HepG2 (cell line): Measurements from ENCODE around the gene RHO. TPM values are rescaled to one million over a fixed set of nuclear protein-coding genes. Genes with fewer than 3 reads are reported as not detected.

Source experiments
- BRCA1 ChIP-seq: sonication (generic); formaldehyde crosslinking; IDR thresholded peaks from 2 replicates; pipeline ENCODE4 v1.4.0; 2020; ENCODE audit warnings: missing genetic modification reagents
- CBX2 ChIP-seq, 2 experiments: fragments of 200-600 bp in 1 of 2; sonication (generic); formaldehyde crosslinking in 1 of 2; IDR thresholded peaks; 2 replicates each; pipeline versions ENCODE4 v1.7.0 to v1.8.1; 2018 to 2022; ENCODE audit warnings: low read depth in 2 of 2, low read length in 1 of 2, mild to moderate bottlenecking in 1 of 2, missing genetic modification reagents in 1 of 2
- FOSL1 ChIP-seq: sonication (generic); formaldehyde crosslinking; IDR thresholded peaks from 2 replicates; pipeline ENCODE4 v1.9.0; 2021; ENCODE audit warnings: missing genetic modification reagents, borderline replicate concordance
- GATAD2A ChIP-seq: IDR thresholded peaks from 2 replicates; pipeline ENCODE4 v1.6.1; 2016
- HNF4A ChIP-seq: sonication (generic); formaldehyde crosslinking; IDR thresholded peaks from 2 replicates; pipeline ENCODE4 v1.4.0; 2020; ENCODE audit warnings: missing genetic modification reagents
- IKZF5 ChIP-seq: IDR thresholded peaks from 2 replicates; pipeline ENCODE4 v1.6.1; 2018; ENCODE audit warnings: missing genetic modification reagents, mild to moderate bottlenecking, missing compliant biosample characterization
- MAZ ChIP-seq, 2 experiments: sonication (generic) in 1 of 2; formaldehyde crosslinking in 1 of 2; IDR thresholded peaks; 2 replicates each; pipeline versions ENCODE4 v1.5.0 to v1.6.1; 2012 to 2020; ENCODE audit warnings: low read depth in 2 of 2, mild to moderate bottlenecking in 2 of 2, borderline replicate concordance in 1 of 2, improper control_type of control experiment in 1 of 2, low read length in 1 of 2, missing genetic modification reagents in 1 of 2, moderate library complexity in 1 of 2
- NFKB2 ChIP-seq: sonication (generic); formaldehyde crosslinking; IDR thresholded peaks from 2 replicates; pipeline ENCODE4 v1.4.0; 2020; ENCODE audit warnings: missing genetic modification reagents, borderline replicate concordance
- RBM22 ChIP-seq: fragments of 200-400 bp; formaldehyde crosslinking; optimal IDR thresholded peaks from 2 replicates; pipeline ENCODE3; 2017; ENCODE audit warnings: mild to moderate bottlenecking, low read length, moderate library complexity
- RXRA ChIP-seq: sonication (generic); formaldehyde crosslinking; IDR thresholded peaks from 2 replicates; pipeline ENCODE4 v1.5.1; 2020; ENCODE audit warnings: missing genetic modification reagents
- SMAD9 ChIP-seq: sonication (generic); formaldehyde crosslinking; IDR thresholded peaks from 2 replicates; pipeline ENCODE4 v1.5.1; 2020; ENCODE audit warnings: mild to moderate bottlenecking, missing genetic modification reagents
- SP5 ChIP-seq: IDR thresholded peaks from 2 replicates; pipeline ENCODE4 v1.6.1; 2016; ENCODE audit warnings: low read depth, borderline replicate concordance
- TCF7 ChIP-seq: sonication (generic); IDR thresholded peaks from 2 replicates; pipeline ENCODE4 v1.6.1; 2016; ENCODE audit warnings: antibody characterized with exemption, low read depth
- ZBTB25 ChIP-seq: IDR thresholded peaks from 2 replicates; pipeline ENCODE4 v1.6.1; 2018; ENCODE audit warnings: missing genetic modification reagents
- ZNF24 ChIP-seq: fragments of 450-650 bp; IDR thresholded peaks from 2 replicates; pipeline ENCODE4 v1.6.1; 2017; ENCODE audit warnings: antibody characterized with exemption, mild to moderate bottlenecking
- ZNF280D ChIP-seq: sonication (generic); formaldehyde crosslinking; IDR thresholded peaks from 2 replicates; pipeline ENCODE4 v1.5.1; 2020; ENCODE audit warnings: mild to moderate bottlenecking, missing genetic modification reagents
- ZNF367 ChIP-seq: sonication (generic); formaldehyde crosslinking; IDR thresholded peaks from 2 replicates; pipeline ENCODE4 v1.4.0; 2020; ENCODE audit warnings: missing genetic modification reagents, borderline replicate concordance
- ZNF589 ChIP-seq: sonication (generic); formaldehyde crosslinking; conservative IDR thresholded peaks from 2 replicates; pipeline ENCODE4 v1.8.0; 2022; ENCODE audit warnings: mild to moderate bottlenecking, moderate library complexity, missing genetic modification reagents
- polyA plus RNA-seq, 8 experiments: library from polyadenylated mRNA; depleted of rRNA in 3 of 8; stranded (reverse) in 7 of 8; unstranded in 1 of 8; fragments of >200 nt; fragmentation: Illumina TruSeq in 4 of 8; extraction: Trizol in 4 of 8; gene quantifications; 2 replicates each; pipeline versions ENCODE4 v1.2.1 to v1.2.3, GENCODE V29; 2011 to 2016; ENCODE audit warnings: low read depth in 4 of 8, missing spikeins in 1 of 8, mixed read lengths in 1 of 8; ENCODE audit not compliant: insufficient read depth in 1 of 8
- total RNA-seq, 5 experiments: library from RNA; depleted of rRNA; stranded (reverse); fragments of >200 nt; fragmentation: Illumina TruSeq; extraction: Trizol; gene quantifications; 2 replicates each; pipeline ENCODE4 v1.2.3, GENCODE V29; 2016; ENCODE audit warnings: low read depth in 1 of 5
- TF ChIP-seq, protein P1 (sequence below): sonication (generic); formaldehyde crosslinking; IDR thresholded peaks from 2 replicates; pipeline ENCODE4 v1.4.0; 2020; ENCODE audit warnings: mild to moderate bottlenecking, missing genetic modification reagents
- TF ChIP-seq, protein P2 (sequence below): sonication (generic); formaldehyde crosslinking; conservative IDR thresholded peaks from 2 replicates; pipeline ENCODE4 v1.8.0; 2022; ENCODE audit warnings: mild to moderate bottlenecking, moderate library complexity, missing genetic modification reagents

The RHO gene
- total and polyA plus RNA-seq, 2 of the 13 experiments (the other 11 are each of a cell fraction or from before 2014, with no cell fraction given), result not detected

GRCh38 chr3:129558772-129559564 is 30.5 kb downstream of the RHO start (continued):
- TF ChIP-seq, protein P1, sequence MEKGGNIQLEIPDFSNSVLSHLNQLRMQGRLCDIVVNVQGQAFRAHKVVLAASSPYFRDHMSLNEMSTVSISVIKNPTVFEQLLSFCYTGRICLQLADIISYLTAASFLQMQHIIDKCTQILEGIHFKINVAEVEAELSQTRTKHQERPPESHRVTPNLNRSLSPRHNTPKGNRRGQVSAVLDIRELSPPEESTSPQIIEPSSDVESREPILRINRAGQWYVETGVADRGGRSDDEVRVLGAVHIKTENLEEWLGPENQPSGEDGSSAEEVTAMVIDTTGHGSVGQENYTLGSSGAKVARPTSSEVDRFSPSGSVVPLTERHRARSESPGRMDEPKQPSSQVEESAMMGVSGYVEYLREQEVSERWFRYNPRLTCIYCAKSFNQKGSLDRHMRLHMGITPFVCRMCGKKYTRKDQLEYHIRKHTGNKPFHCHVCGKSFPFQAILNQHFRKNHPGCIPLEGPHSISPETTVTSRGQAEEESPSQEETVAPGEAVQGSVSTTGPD (CRISPR knock-in tag), result no peak
- TF ChIP-seq ZNF280D, result no peak
- TF ChIP-seq NFKB2, result no peak
- no peak for TF ChIP-seq ZNF367
- TF ChIP-seq HNF4A (CRISPR knock-in tag), result peak; percentile 15; the same call in 1 of the 2 replicates
- TF ChIP-seq IKZF5 (CRISPR knock-in tag), result 0 out of 2 replicates have a peak, but pooled peaks have one; percentile 26
- TF ChIP-seq FOSL1 (CRISPR knock-in tag), result peak; percentile 47; the same call in 1 of the 2 replicates
- no peak for TF ChIP-seq ZNF589 (CRISPR knock-in tag)
- TF ChIP-seq TCF7, result no peak
- TF ChIP-seq CBX2 (IDR thresholded peaks at IDR 0.05; ENCODE audit: low read depth, low read length), result no peak
- no peak for TF ChIP-seq CBX2 (CRISPR knock-in tag; IDR thresholded peaks at IDR 0.05; ENCODE audit: low read depth)
- no peak for TF ChIP-seq MAZ (IDR thresholded peaks at IDR 0.05; ENCODE audit: borderline replicate concordance, low read depth, low read length)
- no peak for TF ChIP-seq MAZ (CRISPR knock-in tag; IDR thresholded peaks at IDR 0.05; ENCODE audit: low read depth)
- TF ChIP-seq RXRA (CRISPR knock-in tag), result peak; percentile 96
- no peak for TF ChIP-seq SMAD9 (CRISPR knock-in tag)
- TF ChIP-seq ZNF24, result no peak
- no peak for TF ChIP-seq SP5 (CRISPR knock-in tag)
- no peak for TF ChIP-seq BRCA1
- TF ChIP-seq RBM22, result no peak
- no peak for TF ChIP-seq ZBTB25 (CRISPR knock-in tag)
- TF ChIP-seq GATAD2A (CRISPR knock-in tag), result 0 out of 2 replicates have a peak, but pooled peaks have one; percentile 15
- TF ChIP-seq, protein P2, sequence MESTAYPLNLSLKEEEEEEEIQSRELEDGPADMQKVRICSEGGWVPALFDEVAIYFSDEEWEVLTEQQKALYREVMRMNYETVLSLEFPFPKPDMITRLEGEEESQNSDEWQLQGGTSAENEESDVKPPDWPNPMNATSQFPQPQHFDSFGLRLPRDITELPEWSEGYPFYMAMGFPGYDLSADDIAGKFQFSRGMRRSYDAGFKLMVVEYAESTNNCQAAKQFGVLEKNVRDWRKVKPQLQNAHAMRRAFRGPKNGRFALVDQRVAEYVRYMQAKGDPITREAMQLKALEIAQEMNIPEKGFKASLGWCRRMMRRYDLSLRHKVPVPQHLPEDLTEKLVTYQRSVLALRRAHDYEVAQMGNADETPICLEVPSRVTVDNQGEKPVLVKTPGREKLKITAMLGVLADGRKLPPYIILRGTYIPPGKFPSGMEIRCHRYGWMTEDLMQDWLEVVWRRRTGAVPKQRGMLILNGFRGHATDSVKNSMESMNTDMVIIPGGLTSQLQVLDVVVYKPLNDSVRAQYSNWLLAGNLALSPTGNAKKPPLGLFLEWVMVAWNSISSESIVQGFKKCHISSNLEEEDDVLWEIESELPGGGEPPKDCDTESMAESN (CRISPR knock-in tag), result no peak
